ENCODE results near the gene C1QTNF7.

The C1QTNF7 gene

GRCh38 chr4:15451866-15452765, 24.3 kb downstream of the C1QTNF7 start:
- no peaks in the 10 kb centered on the region for H3K9me3 ChIP-seq (ENCODE audit: control insufficient read depth in 1 of 2, low read length in 2 of 2)
- H3K36me3 ChIP-seq (ENCODE audit: control insufficient read depth in 1 of 2, insufficient read depth in 2 of 2, low read length in 2 of 2): no peaks in the 10 kb centered on the region
- no peak overlapping the region for H3K4me3 ChIP-seq (ENCODE audit: low read depth in 1 of 2, low read length in 2 of 2)
- no peak overlapping the region for H3K9ac ChIP-seq (ENCODE audit: low read depth in 1 of 2, low read length in 2 of 2)
- H3K27me3 ChIP-seq (ENCODE audit: control insufficient read depth in 1 of 2, insufficient read depth in 2 of 2, low read length in 2 of 2): no peaks in the 10 kb centered on the region
- peaks cover 0 to 8% of the 10 kb centered on the region in 2 donors for H3K4me1 ChIP-seq (ENCODE audit: control insufficient read depth in 1 of 2, insufficient read depth in 2 of 2, low read length in 2 of 2)
- H3K27ac ChIP-seq (ENCODE audit: low read depth, low read length): no peak overlapping the region

GRCh38 chr4:15455290-15455689, 27.5 kb downstream of the C1QTNF7 start:
- Histone ChIP-seq H3K36me3 (ENCODE audit: control insufficient read depth in 1 of 2, insufficient read depth in 2 of 2, low read length in 2 of 2) (no peaks in the 10 kb centered on the region), H3K9me3 (ENCODE audit: control insufficient read depth in 1 of 2, low read length in 2 of 2) (no peaks in the 10 kb centered on the region), H3K27me3 (ENCODE audit: control insufficient read depth in 1 of 2, insufficient read depth in 2 of 2, low read length in 2 of 2) (no peaks in the 10 kb centered on the region), H3K27ac (ENCODE audit: low read depth, low read length) (no peak overlapping the region), H3K4me1 (ENCODE audit: control insufficient read depth in 1 of 2, insufficient read depth in 2 of 2, low read length in 2 of 2) (peaks cover 0 to 8% of the 10 kb centered on the region in 2 donors), H3K4me3 (ENCODE audit: low read depth in 1 of 2, low read length in 2 of 2) (no peak overlapping the region), H3K9ac (ENCODE audit: low read depth in 1 of 2, low read length in 2 of 2) (no peak overlapping the region)

DNA sequence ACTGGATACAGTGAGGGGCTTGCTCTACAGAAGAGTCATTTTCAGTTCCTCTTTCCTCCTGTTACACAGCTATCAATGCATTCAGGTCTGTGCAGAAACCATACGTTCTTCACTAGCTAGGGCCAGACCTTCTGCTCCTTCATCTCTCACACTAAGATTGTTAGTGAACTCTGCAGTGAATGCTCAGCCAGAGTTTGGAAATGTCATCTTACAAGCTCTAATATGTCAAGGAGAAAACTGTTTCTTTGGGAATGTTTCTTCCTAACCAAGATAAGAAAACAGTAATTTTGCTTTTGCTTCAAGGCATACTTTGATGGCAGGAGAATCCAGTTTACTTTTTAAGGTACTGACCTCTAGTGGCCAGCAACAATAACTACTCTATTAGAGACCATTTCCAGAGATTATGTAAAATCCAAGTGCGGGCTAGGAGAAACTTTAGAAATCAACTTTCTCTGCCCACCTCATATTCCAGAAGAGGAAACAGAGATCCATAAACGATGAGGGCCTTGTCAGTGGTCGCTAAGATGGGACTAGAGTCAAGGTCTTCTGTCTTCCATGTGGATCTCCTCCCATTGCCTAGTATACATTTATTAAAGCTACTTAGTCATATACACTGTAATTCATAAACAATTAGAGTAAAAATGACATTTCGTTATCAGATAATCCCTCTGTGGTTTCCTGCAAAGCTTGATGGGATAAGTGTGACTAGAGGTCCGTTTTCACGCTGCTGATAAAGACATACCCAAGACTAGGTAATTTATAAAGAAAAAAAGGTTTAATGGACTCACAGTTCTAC, 29.8 kb downstream of the C1QTNF7 start:
- Histone ChIP-seq H3K27ac (ENCODE audit: low read depth, low read length) (no peak overlapping the region), H3K4me3 (ENCODE audit: low read depth in 1 of 2, low read length in 2 of 2) (no peak overlapping the region), H3K9ac (ENCODE audit: low read depth in 1 of 2, low read length in 2 of 2) (no peak overlapping the region), H3K36me3 (ENCODE audit: control insufficient read depth in 1 of 2, insufficient read depth in 2 of 2, low read length in 2 of 2) (no peaks in the 10 kb centered on the region), H3K4me1 (ENCODE audit: control insufficient read depth in 1 of 2, insufficient read depth in 2 of 2, low read length in 2 of 2) (no peaks in the 10 kb centered on the region), H3K27me3 (ENCODE audit: control insufficient read depth in 1 of 2, insufficient read depth in 2 of 2, low read length in 2 of 2) (no peaks in the 10 kb centered on the region), H3K9me3 (ENCODE audit: control insufficient read depth in 1 of 2, low read length in 2 of 2) (no peaks in the 10 kb centered on the region)

DNA sequence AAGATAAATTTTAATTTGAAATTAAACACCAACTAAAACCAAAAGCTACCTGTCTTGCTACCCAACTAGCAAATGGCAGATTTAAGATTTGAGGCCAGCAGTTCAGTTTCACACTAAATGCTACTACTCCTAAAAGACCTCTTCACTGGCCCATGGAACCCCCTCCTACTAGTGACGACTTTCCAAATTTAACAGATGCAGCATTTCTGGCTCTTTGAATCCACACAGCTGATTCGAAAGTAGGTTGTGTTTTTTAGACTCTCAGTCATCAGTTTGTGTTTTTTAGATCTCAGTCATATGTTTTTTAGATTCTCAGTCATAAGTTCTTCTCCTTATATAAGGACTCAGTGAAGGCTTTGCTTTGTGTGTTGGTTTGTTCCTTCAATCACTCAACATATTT, 30.8 kb downstream of the C1QTNF7 start:
- Histone ChIP-seq H3K9ac (ENCODE audit: low read depth in 1 of 2, low read length in 2 of 2) (no peak overlapping the region), H3K27me3 (ENCODE audit: control insufficient read depth in 1 of 2, insufficient read depth in 2 of 2, low read length in 2 of 2) (no peaks in the 10 kb centered on the region), H3K4me1 (ENCODE audit: control insufficient read depth in 1 of 2, insufficient read depth in 2 of 2, low read length in 2 of 2) (no peaks in the 10 kb centered on the region), H3K4me3 (ENCODE audit: low read depth in 1 of 2, low read length in 2 of 2) (no peak overlapping the region), H3K27ac (ENCODE audit: low read depth, low read length) (no peak overlapping the region), H3K9me3 (ENCODE audit: control insufficient read depth in 1 of 2, low read length in 2 of 2) (no peaks in the 10 kb centered on the region), H3K36me3 (ENCODE audit: control insufficient read depth in 1 of 2, insufficient read depth in 2 of 2, low read length in 2 of 2) (no peaks in the 10 kb centered on the region)

GRCh38 chr4:15459706-15460105, 31.9 kb downstream of the C1QTNF7 start:
- H3K9me3 ChIP-seq (ENCODE audit: control insufficient read depth in 1 of 2, low read length in 2 of 2): no peaks in the 10 kb centered on the region
- no peaks in the 10 kb centered on the region for H3K36me3 ChIP-seq (ENCODE audit: control insufficient read depth in 1 of 2, insufficient read depth in 2 of 2, low read length in 2 of 2)
- no peaks in the 10 kb centered on the region for H3K4me1 ChIP-seq (ENCODE audit: control insufficient read depth in 1 of 2, insufficient read depth in 2 of 2, low read length in 2 of 2)
- no peak overlapping the region for H3K4me3 ChIP-seq (ENCODE audit: low read depth in 1 of 2, low read length in 2 of 2)
- H3K27ac ChIP-seq (ENCODE audit: low read depth, low read length): no peak overlapping the region
- H3K27me3 ChIP-seq (ENCODE audit: control insufficient read depth in 1 of 2, insufficient read depth in 2 of 2, low read length in 2 of 2): no peaks in the 10 kb centered on the region
- H3K9ac ChIP-seq (ENCODE audit: low read depth in 1 of 2, low read length in 2 of 2): no peak overlapping the region

- no peaks in the 10 kb centered on the region for H3K36me3 ChIP-seq (ENCODE audit: control insufficient read depth in 1 of 2, insufficient read depth in 2 of 2, low read length in 2 of 2)
- H3K9me3 ChIP-seq (ENCODE audit: control insufficient read depth in 1 of 2, low read length in 2 of 2): no peaks in the 10 kb centered on the region
- H3K4me1 ChIP-seq (ENCODE audit: control insufficient read depth in 1 of 2, insufficient read depth in 2 of 2, low read length in 2 of 2): peaks cover 0 to 11% of the 10 kb centered on the region in 2 donors
- H3K27ac ChIP-seq (ENCODE audit: low read depth, low read length): no peak overlapping the region
- H3K9ac ChIP-seq (ENCODE audit: low read depth in 1 of 2, low read length in 2 of 2): no peak overlapping the region
- H3K4me3 ChIP-seq (ENCODE audit: low read depth in 1 of 2, low read length in 2 of 2): no peak overlapping the region
- H3K27me3 ChIP-seq (ENCODE audit: control insufficient read depth in 1 of 2, insufficient read depth in 2 of 2, low read length in 2 of 2): no peaks in the 10 kb centered on the region
These were observed 38.8 kb downstream of the C1QTNF7 start for GRCh38 chr4:15466596-15466995.

DNA sequence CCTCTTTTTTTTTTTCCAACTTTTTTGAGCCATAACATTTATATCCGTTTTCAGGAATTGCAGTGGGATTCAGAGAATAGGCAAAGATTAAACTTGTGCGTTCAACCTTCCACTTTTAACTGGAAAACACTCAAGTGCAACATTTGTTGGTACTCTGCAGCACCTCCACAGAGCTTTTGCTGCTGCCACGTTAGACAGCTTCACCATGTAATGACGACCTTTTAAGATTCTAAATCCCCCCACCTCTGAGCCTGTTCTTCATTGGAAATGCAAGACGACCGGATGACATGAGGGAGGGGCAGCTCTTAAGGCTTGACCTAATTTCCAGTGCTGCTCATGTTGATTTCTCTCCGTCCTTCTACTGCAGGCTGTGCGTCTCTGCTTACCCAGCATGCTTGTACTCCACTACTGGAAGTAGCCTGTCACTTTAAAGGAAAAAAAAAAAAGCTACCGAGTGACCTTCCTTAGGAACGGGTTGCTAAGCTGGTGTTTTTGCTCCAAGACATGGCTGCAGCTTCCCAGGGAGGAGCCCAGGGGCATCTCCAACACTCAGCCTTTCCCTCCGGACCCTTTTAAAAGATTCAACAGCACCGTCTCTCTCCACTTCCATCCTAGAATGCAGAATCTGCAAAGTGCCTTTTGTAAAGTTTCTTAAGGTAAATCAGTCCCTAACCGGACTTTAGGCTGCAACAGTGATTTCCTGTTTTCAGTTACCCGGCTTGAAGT, 41.7 kb downstream of the C1QTNF7 start, which contains the start of gene CC2D2A:
Gene CC2D2A, plus strand, starts transcription at position 481 of the 726 bp plus-strand sequence. CDS start 6,051 bp downstream, outside the sequence.
- no peak within 1 kb of the TSS for H3K27ac ChIP-seq (ENCODE audit: low read depth, low read length)
- H3K9ac ChIP-seq (ENCODE audit: low read depth in 1 of 2, low read length in 2 of 2): peak within 1 kb of the TSS; percentile 34 to 64
- no peaks in the 10 kb centered on the region for H3K36me3 ChIP-seq (ENCODE audit: control insufficient read depth in 1 of 2, insufficient read depth in 2 of 2, low read length in 2 of 2)

DNA sequence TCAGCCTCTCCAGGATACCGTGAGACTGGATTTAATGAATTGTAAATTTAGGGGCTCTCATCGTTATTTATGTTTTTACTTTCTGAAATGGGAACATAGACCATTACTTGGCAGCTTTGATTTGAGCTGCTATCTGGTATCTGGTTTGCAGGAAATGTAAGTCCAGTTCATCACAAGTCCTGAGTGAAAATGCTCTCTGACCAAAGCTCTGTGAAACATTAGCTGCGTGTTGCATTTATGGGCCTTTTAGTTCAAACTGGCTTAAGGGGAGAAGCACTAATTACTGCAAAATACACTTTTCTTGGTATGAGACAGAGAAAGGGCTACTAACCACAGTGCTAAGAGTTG, 42.3 kb downstream of the C1QTNF7 start:
- Histone ChIP-seq H3K4me1 (ENCODE audit: control insufficient read depth in 1 of 2, insufficient read depth in 2 of 2, low read length in 2 of 2) (peaks cover 0 to 11% of the 10 kb centered on the region in 2 donors), H3K9ac (ENCODE audit: low read depth in 1 of 2, low read length in 2 of 2) (peak overlapping the region; percentile 34 to 64), H3K4me3 (ENCODE audit: low read depth in 1 of 2, low read length in 2 of 2) (peak overlapping the region; percentile 84 to 85), H3K9me3 (ENCODE audit: control insufficient read depth in 1 of 2, low read length in 2 of 2) (no peaks in the 10 kb centered on the region), H3K36me3 (ENCODE audit: control insufficient read depth in 1 of 2, insufficient read depth in 2 of 2, low read length in 2 of 2) (no peaks in the 10 kb centered on the region), H3K27ac (ENCODE audit: low read depth, low read length) (no peak overlapping the region), H3K27me3 (ENCODE audit: control insufficient read depth in 1 of 2, insufficient read depth in 2 of 2, low read length in 2 of 2) (no peaks in the 10 kb centered on the region)

More for the DNA sequence above, 41.7 kb downstream of the C1QTNF7 start, which contains the start of gene CC2D2A:
- Histone ChIP-seq H3K27me3 (ENCODE audit: control insufficient read depth in 1 of 2, insufficient read depth in 2 of 2, low read length in 2 of 2) (no peaks in the 10 kb centered on the region), H3K4me3 (ENCODE audit: low read depth in 1 of 2, low read length in 2 of 2) (peak within 1 kb of the TSS; percentile 84 to 85), H3K9me3 (ENCODE audit: control insufficient read depth in 1 of 2, low read length in 2 of 2) (no peaks in the 10 kb centered on the region), H3K4me1 (ENCODE audit: control insufficient read depth in 1 of 2, insufficient read depth in 2 of 2, low read length in 2 of 2) (peaks cover 0 to 11% of the 10 kb centered on the region in 2 donors)

GRCh38 chr4:15476396-15476795, 48.6 kb downstream of the C1QTNF7 start:
- Histone ChIP-seq H3K4me3 (ENCODE audit: low read depth in 1 of 2, low read length in 2 of 2) (no peak overlapping the region), H3K27ac (ENCODE audit: low read depth, low read length) (no peak overlapping the region), H3K27me3 (ENCODE audit: control insufficient read depth in 1 of 2, insufficient read depth in 2 of 2, low read length in 2 of 2) (no peaks in the 10 kb centered on the region), H3K36me3 (ENCODE audit: control insufficient read depth in 1 of 2, insufficient read depth in 2 of 2, low read length in 2 of 2) (no peaks in the 10 kb centered on the region), H3K9ac (ENCODE audit: low read depth in 1 of 2, low read length in 2 of 2) (no peak overlapping the region), H3K4me1 (ENCODE audit: control insufficient read depth in 1 of 2, insufficient read depth in 2 of 2, low read length in 2 of 2) (no peaks in the 10 kb centered on the region), H3K9me3 (ENCODE audit: control insufficient read depth in 1 of 2, low read length in 2 of 2) (no peaks in the 10 kb centered on the region)
